ENCODE data around the gene TSPAN2.

DNA sequence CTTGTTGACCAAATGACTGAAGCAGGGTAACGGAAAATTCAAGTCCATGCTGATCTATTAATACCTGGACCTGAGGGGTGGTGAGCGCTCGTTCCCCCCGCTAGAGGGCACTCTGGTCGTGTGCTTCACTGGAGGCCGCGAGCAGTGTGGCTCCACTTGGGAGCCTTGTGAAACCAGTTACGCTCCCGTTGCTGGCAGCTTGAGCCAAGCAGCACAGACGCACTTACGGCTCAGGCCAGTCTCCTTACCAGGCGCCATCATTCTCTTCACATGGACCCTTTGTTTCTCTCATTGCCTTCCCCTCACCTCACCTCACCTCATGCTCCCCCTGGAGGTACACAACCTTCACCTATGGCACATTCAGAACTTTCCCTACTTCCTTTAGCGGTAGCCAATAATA is 49.7 kb upstream of the TSPAN2 start:
- no peak for TF ChIP-seq GATA2 (IDR thresholded peaks at IDR 0.05; ENCODE audit: low read depth, low read length)
- TF ChIP-seq GATA3 (IDR thresholded peaks at IDR 0.05; ENCODE audit: low read depth, low read length) = no peak

Measured in SH-SY5Y (cell line).